ENCODE data around the gene ZCCHC8.
"Not testable (repeated sequence)": the region's sequence is repeated elsewhere in the genome, so short reads cannot be mapped to it uniquely, and the experiment has no call there.

- TF ChIP-seq EZH2 (IDR thresholded peaks at IDR 0.05; ENCODE audit: borderline replicate concordance, insufficient read depth, low read depth, low read length, poor library complexity, severe bottlenecking); CTCF (IDR thresholded peaks at IDR 0.05): not testable (repeated sequence)
Measured at GRCh38 chr12:122513028-122513427, 12.3 kb upstream of the ZCCHC8 start.

Data from B cell (primary cell).